IMR-90 (cell line): ENCODE measurements around the gene LRFN5. TPM values are rescaled to one million over a fixed set of nuclear protein-coding genes. Genes with fewer than 3 reads are reported as not detected.

ENCODE experiments used
- ATAC-seq: fragments of 200-7000 bp; cut with Tn5 transposase; 2 replicates; pipeline ENCODE4 v1.9.1; 2020; ENCODE audit warnings: low read depth, mild to moderate bottlenecking, moderate library complexity
- BruUV-seq: library from RNA; stranded (reverse); fragments of 400-500 nt; replicated peaks from 2 replicates; lab custom pipeline; 2021; lab: Mats Ljungman, UMichigan
- CTCF ChIA-PET: fragments of 300-600 bp; formaldehyde crosslinking; extraction: SDS; loops from one replicate; lab custom pipeline; 2021; ENCODE audit warnings: antibody characterized with exemption; lab: Yijun Ruan, JAX
- POLR2A ChIA-PET: fragments of 300-600 bp; sonication (Branson Sonifier 250); formaldehyde crosslinking; loops from one replicate; lab custom pipeline; 2022; ENCODE audit warnings: antibody characterized with exemption; ENCODE audit not compliant: unreplicated experiment; lab: Charles Lee
- DNase-seq: peaks from one replicate; pipeline ENCODE4 v3.0.0; 2013
- H2AFZ ChIP-seq: replicated peaks from 2 replicates; pipeline ENCODE3; 2013; ENCODE audit warnings: low read length, mild to moderate bottlenecking; ENCODE audit not compliant: poor library complexity
- H2AK5ac ChIP-seq: 2 replicates; pipeline ENCODE4 v1.6.1; 2013; ENCODE audit warnings: low read depth, low read length, inconsistent platforms
- H2AK9ac ChIP-seq: replicated peaks from 2 replicates; pipeline ENCODE3; 2013; ENCODE audit warnings: mild to moderate bottlenecking, low read depth, low read length, moderate library complexity; ENCODE audit not compliant: poor library complexity
- H2BK120ac ChIP-seq: 2 replicates; pipeline ENCODE4 v1.6.1; 2013; ENCODE audit warnings: low read depth, low read length, inconsistent platforms
- H2BK15ac ChIP-seq: 3 replicates; pipeline ENCODE4 v1.6.1; 2013; ENCODE audit warnings: low read depth, low read length, inconsistent platforms
- H2BK20ac ChIP-seq: 2 replicates; pipeline ENCODE4 v1.6.1; 2013; ENCODE audit warnings: low read depth, mild to moderate bottlenecking, inconsistent platforms, low read length, moderate library complexity
- H2BK5ac ChIP-seq: 2 replicates; pipeline ENCODE4 v1.6.1; 2013; ENCODE audit warnings: mild to moderate bottlenecking, low read depth, low read length, inconsistent platforms; ENCODE audit not compliant: poor library complexity, severe bottlenecking
- H3K14ac ChIP-seq: replicated peaks from 2 replicates; pipeline ENCODE4 v1.6.1; 2013; ENCODE audit warnings: low read depth, low read length, inconsistent platforms
- H3K18ac ChIP-seq: 2 replicates; pipeline ENCODE4 v1.6.1; 2013; ENCODE audit warnings: low read depth, low read length, control low read depth
- H3K23ac ChIP-seq: 2 replicates; pipeline ENCODE4 v1.6.1; 2013; ENCODE audit warnings: low read depth, low read length, inconsistent platforms
- H3K27ac ChIP-seq: 2 replicates; pipeline ENCODE4 v1.5.1; 2013; ENCODE audit warnings: mild to moderate bottlenecking, control low read depth, low read length; ENCODE audit not compliant: insufficient read depth
- H3K27me3 ChIP-seq: 2 replicates; pipeline ENCODE4 v1.6.1; 2013; ENCODE audit warnings: low read length; ENCODE audit not compliant: control insufficient read depth, insufficient read depth
- H3K36me3 ChIP-seq: 2 replicates; pipeline ENCODE4 v1.6.1; 2013; ENCODE audit warnings: low read length, mixed read lengths; ENCODE audit not compliant: control insufficient read depth, insufficient read depth
- H3K4ac ChIP-seq: 2 replicates; pipeline ENCODE4 v1.6.1; 2013; ENCODE audit warnings: low read depth, low read length, inconsistent platforms
- H3K4me1 ChIP-seq: 2 replicates; pipeline ENCODE4 v1.6.1; 2013; ENCODE audit warnings: low read length, mixed read lengths; ENCODE audit not compliant: control insufficient read depth, insufficient read depth
- H3K4me2 ChIP-seq: 2 replicates; pipeline ENCODE4 v1.6.1; 2013; ENCODE audit warnings: low read depth, mild to moderate bottlenecking, control low read depth, low read length, moderate library complexity
- H3K4me3 ChIP-seq: 2 replicates; pipeline ENCODE4 v1.5.1; 2013; ENCODE audit warnings: low read depth, mild to moderate bottlenecking, control low read depth, low read length, moderate library complexity; ENCODE audit not compliant: insufficient read depth
- H3K56ac ChIP-seq: 2 replicates; pipeline ENCODE4 v1.6.1; 2013; ENCODE audit warnings: low read length, inconsistent platforms; ENCODE audit not compliant: insufficient read depth; ENCODE audit errors: extremely low read depth
- H3K79me1 ChIP-seq, 2 experiments: 2 replicates each; pipeline ENCODE4 v1.6.1; 2013; ENCODE audit warnings: low read length in 2 of 2, inconsistent platforms in 1 of 2, low read depth in 1 of 2
- H3K9ac ChIP-seq: 2 replicates; pipeline ENCODE4 v1.6.1; 2013; ENCODE audit warnings: low read depth, low read length, control low read depth
- H3K9me1 ChIP-seq: 2 replicates; pipeline ENCODE4 v1.6.1; 2013; ENCODE audit warnings: low read length, inconsistent platforms; ENCODE audit not compliant: insufficient read depth
- H3K9me3 ChIP-seq: 2 replicates; pipeline ENCODE4 v1.6.1; 2013; ENCODE audit warnings: low read length; ENCODE audit not compliant: control insufficient read depth, insufficient read depth
- H4K20me1 ChIP-seq: 2 replicates; pipeline ENCODE4 v1.6.1; 2013; ENCODE audit warnings: low read length, inconsistent platforms; ENCODE audit not compliant: insufficient read depth
- H4K5ac ChIP-seq: 2 replicates; pipeline ENCODE4 v1.6.1; 2013; ENCODE audit warnings: mild to moderate bottlenecking, low read depth, low read length, control low read depth
- H4K8ac ChIP-seq, 2 experiments: 2 replicates each; pipeline ENCODE4 v1.6.1; 2013; ENCODE audit warnings: low read depth in 2 of 2, low read length in 2 of 2, control low read depth in 1 of 2, inconsistent platforms in 1 of 2
- H4K91ac ChIP-seq: 2 replicates; pipeline ENCODE4 v1.6.1; 2013; ENCODE audit warnings: low read depth, low read length, inconsistent platforms; ENCODE audit not compliant: insufficient read depth
- BHLHE40 ChIP-seq: fragments of 150-350 bp; IDR thresholded peaks from 2 replicates; pipeline ENCODE4 v1.6.1; 2016; ENCODE audit warnings: mild to moderate bottlenecking, low read depth, low read length
- CEBPB ChIP-seq: IDR thresholded peaks from 2 replicates; pipeline ENCODE4 v1.6.1; 2012; ENCODE audit warnings: low read depth, low read length, improper control_type of control experiment
- CHD1 ChIP-seq: IDR thresholded peaks from 2 replicates; pipeline ENCODE4 v1.6.1; 2012; ENCODE audit warnings: low read depth, low read length, improper control_type of control experiment
- ELK1 ChIP-seq: fragments of 150-350 bp; IDR thresholded peaks from 2 replicates; pipeline ENCODE4 v1.6.1; 2016; ENCODE audit warnings: low read depth, mild to moderate bottlenecking, low read length, moderate library complexity, borderline replicate concordance
- FOS ChIP-seq: fragments of 150-350 bp; IDR thresholded peaks from 2 replicates; pipeline ENCODE4 v1.6.1; 2016; ENCODE audit warnings: low read depth, low read length
- MAFK ChIP-seq: IDR thresholded peaks from 2 replicates; pipeline ENCODE4 v1.6.1; 2012; ENCODE audit warnings: low read depth, low read length, improper control_type of control experiment
- MAZ ChIP-seq: IDR thresholded peaks from 2 replicates; pipeline ENCODE4 v1.6.1; 2012; ENCODE audit warnings: low read depth, mild to moderate bottlenecking, low read length, improper control_type of control experiment, moderate library complexity, borderline replicate concordance
- MXI1 ChIP-seq: IDR thresholded peaks from 2 replicates; pipeline ENCODE4 v1.6.1; 2012; ENCODE audit warnings: low read depth, mild to moderate bottlenecking, low read length, moderate library complexity, borderline replicate concordance
- NFE2L2 ChIP-seq: fragments of 150-350 bp; IDR thresholded peaks from 2 replicates; pipeline ENCODE4 v1.6.1; 2016; ENCODE audit warnings: low read depth, mild to moderate bottlenecking, low read length
- POLR2A ChIP-seq: IDR thresholded peaks from 2 replicates; pipeline ENCODE4 v1.6.1; 2012; ENCODE audit warnings: mild to moderate bottlenecking, low read depth, low read length
- RAD21 ChIP-seq: IDR thresholded peaks from 2 replicates; pipeline ENCODE4 v1.6.1; 2012; ENCODE audit warnings: low read length, improper control_type of control experiment
- RCOR1 ChIP-seq: IDR thresholded peaks from 2 replicates; pipeline ENCODE4 v1.6.1; 2012; ENCODE audit warnings: mild to moderate bottlenecking, low read length, improper control_type of control experiment; ENCODE audit not compliant: insufficient replicate concordance
- RFX5 ChIP-seq: IDR thresholded peaks from 2 replicates; pipeline ENCODE4 v1.8.0; 2012; ENCODE audit warnings: low read depth, mild to moderate bottlenecking, low read length, moderate library complexity
- SMC3 ChIP-seq: fragments of 150-350 bp; IDR thresholded peaks from 2 replicates; pipeline ENCODE4 v1.6.1; 2016; ENCODE audit warnings: low read depth, mild to moderate bottlenecking, antibody characterized with exemption, low read length, moderate library complexity
- WGBS, 2 experiments: methylation state at CpG; one replicate each; pipeline versions ENCODE4 v1.1.5 to v1.1.7; 2013; ENCODE audit warnings: missing lambda C conversion rate in 2 of 2; ENCODE audit not compliant: insufficient read length in 1 of 2; ENCODE audit errors: extremely low coverage in 2 of 2; 5-methylcytosine and 5-hydroxymethylcytosine counted together
- dilution Hi-C: fragments of 300-500 bp; cut with HindIII; formaldehyde crosslinking; loops from one replicate; pipeline ENCODE4 v1.14.3; 2018; ENCODE audit warnings: low sequenced_read_pairs; ENCODE audit not compliant: unreplicated experiment
- in situ Hi-C: fragments of 300-500 bp; cut with MboI; formaldehyde crosslinking; loops from 3 replicates; pipeline ENCODE4 v1.14.3; 2019; ENCODE audit warnings: low sequenced_read_pairs, inconsistent platforms, mixed read lengths
- intact Hi-C: fragments of 100-400 bp; cut with micrococcal nuclease; formaldehyde crosslinking; loops from 2 replicates; pipeline ENCODE4 v1.10.0; 2022
- polyA plus RNA-seq, 3 experiments: library from polyadenylated mRNA; depleted of rRNA; stranded (reverse); fragments of >200 nt; gene quantifications; 2 replicates each; pipeline ENCODE4 v1.2.3, GENCODE V29; 2012; ENCODE audit warnings: low replicate concordance in 1 of 3
- total RNA-seq: library from RNA; depleted of rRNA; stranded (reverse); fragments of >200 nt; gene quantifications from 2 replicates; pipeline ENCODE4 v1.2.3, GENCODE V29; 2012
- TF ChIP-seq, protein P1 (sequence below): conservative IDR thresholded peaks from 2 replicates; pipeline ENCODE4 v1.5.1; 2012; ENCODE audit warnings: mild to moderate bottlenecking, low read depth, low read length, improper control_type of control experiment
- TF ChIP-seq, protein P2 (sequence below): fragments of 150-350 bp; IDR thresholded peaks from 2 replicates; pipeline ENCODE4 v1.6.1; 2017; ENCODE audit warnings: mild to moderate bottlenecking, antibody characterized with exemption, low read length, low read depth

The LRFN5 gene
- total and polyA plus RNA-seq, 2 of the 4 experiments (the other 2 are of a cell fraction), result 1.8 to 3.6 TPM

GRCh38 chr14:41878321-41878720 is 271.6 kb downstream of the LRFN5 start:
- Histone ChIP-seq H4K5ac (no peak overlapping the region), H3K36me3 (no peaks in the 10 kb centered on the region), H4K20me1 (no peaks in the 10 kb centered on the region), H3K27ac (no peak overlapping the region), H2BK15ac (no peak overlapping the region), H3K9ac (no peak overlapping the region), H2AK9ac (no peak overlapping the region), H3K18ac (no peak overlapping the region), H3K9me3 (no peaks in the 10 kb centered on the region), H4K91ac (no peak overlapping the region), H3K14ac (no peak overlapping the region), H4K8ac (no peak overlapping the region), H2AFZ (no peak overlapping the region), H2BK5ac (no peak overlapping the region), H3K4ac (no peak overlapping the region), H3K79me1 (no peaks in the 10 kb centered on the region), H3K4me1 (no peaks in the 10 kb centered on the region), H3K4me3 (no peak overlapping the region), H2AK5ac (no peak overlapping the region), H3K56ac (no peak overlapping the region), H3K27me3 (no peaks in the 10 kb centered on the region), H3K9me1 (no peaks in the 10 kb centered on the region), H2BK20ac (no peak overlapping the region), H3K23ac (no peak overlapping the region), H3K4me2 (no peak overlapping the region), H2BK120ac (no peak overlapping the region)
- TF ChIP-seq ELK1 (no peak), MAFK (no peak), CEBPB (no peak), FOS (no peak), POLR2A (no peak), CHD1 (no peak), SMC3 (no peak), NFE2L2 (no peak), MXI1 (no peak), MAZ (no peak), RFX5 (no peak), BHLHE40 (no peak), RAD21 (no peak), RCOR1 (no peak)
- TF ChIP-seq, protein P1, sequence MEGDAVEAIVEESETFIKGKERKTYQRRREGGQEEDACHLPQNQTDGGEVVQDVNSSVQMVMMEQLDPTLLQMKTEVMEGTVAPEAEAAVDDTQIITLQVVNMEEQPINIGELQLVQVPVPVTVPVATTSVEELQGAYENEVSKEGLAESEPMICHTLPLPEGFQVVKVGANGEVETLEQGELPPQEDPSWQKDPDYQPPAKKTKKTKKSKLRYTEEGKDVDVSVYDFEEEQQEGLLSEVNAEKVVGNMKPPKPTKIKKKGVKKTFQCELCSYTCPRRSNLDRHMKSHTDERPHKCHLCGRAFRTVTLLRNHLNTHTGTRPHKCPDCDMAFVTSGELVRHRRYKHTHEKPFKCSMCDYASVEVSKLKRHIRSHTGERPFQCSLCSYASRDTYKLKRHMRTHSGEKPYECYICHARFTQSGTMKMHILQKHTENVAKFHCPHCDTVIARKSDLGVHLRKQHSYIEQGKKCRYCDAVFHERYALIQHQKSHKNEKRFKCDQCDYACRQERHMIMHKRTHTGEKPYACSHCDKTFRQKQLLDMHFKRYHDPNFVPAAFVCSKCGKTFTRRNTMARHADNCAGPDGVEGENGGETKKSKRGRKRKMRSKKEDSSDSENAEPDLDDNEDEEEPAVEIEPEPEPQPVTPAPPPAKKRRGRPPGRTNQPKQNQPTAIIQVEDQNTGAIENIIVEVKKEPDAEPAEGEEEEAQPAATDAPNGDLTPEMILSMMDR, result no peak
- TF ChIP-seq, protein P2, sequence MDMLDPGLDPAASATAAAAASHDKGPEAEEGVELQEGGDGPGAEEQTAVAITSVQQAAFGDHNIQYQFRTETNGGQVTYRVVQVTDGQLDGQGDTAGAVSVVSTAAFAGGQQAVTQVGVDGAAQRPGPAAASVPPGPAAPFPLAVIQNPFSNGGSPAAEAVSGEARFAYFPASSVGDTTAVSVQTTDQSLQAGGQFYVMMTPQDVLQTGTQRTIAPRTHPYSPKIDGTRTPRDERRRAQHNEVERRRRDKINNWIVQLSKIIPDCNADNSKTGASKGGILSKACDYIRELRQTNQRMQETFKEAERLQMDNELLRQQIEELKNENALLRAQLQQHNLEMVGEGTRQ, result no peak
- intact Hi-C loops (no loop called here), dilution Hi-C loops (no loop called here), in situ Hi-C loops (no loop called here)
- ChIA-PET CTCF (no interaction called here), POLR2A (no interaction called here)
- ATAC-seq, result no peak
- no CpG with 5 or more reads among the region's 3 CpGs for WGBS, 2 experiments
- DNase-seq, result no peak
- BruUV-seq, result no TSS peak
